ENCODE measurements around the gene SLC25A5.

GRCh38 chrX:119501511-119502148 lies 33.4 kb downstream of the SLC25A5 start:
- TF ChIP-seq, protein P1, sequence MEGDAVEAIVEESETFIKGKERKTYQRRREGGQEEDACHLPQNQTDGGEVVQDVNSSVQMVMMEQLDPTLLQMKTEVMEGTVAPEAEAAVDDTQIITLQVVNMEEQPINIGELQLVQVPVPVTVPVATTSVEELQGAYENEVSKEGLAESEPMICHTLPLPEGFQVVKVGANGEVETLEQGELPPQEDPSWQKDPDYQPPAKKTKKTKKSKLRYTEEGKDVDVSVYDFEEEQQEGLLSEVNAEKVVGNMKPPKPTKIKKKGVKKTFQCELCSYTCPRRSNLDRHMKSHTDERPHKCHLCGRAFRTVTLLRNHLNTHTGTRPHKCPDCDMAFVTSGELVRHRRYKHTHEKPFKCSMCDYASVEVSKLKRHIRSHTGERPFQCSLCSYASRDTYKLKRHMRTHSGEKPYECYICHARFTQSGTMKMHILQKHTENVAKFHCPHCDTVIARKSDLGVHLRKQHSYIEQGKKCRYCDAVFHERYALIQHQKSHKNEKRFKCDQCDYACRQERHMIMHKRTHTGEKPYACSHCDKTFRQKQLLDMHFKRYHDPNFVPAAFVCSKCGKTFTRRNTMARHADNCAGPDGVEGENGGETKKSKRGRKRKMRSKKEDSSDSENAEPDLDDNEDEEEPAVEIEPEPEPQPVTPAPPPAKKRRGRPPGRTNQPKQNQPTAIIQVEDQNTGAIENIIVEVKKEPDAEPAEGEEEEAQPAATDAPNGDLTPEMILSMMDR (IDR thresholded peaks at IDR 0.05; ENCODE audit: poor library complexity, severe bottlenecking): no peak
- TF ChIP-seq SMC3 (conservative IDR thresholded peaks at IDR 0.05; ENCODE audit: poor library complexity): no peak
- no peak for TF ChIP-seq EZH2 (IDR thresholded peaks at IDR 0.05; ENCODE audit: borderline replicate concordance, insufficient read depth, low read length, poor library complexity, severe bottlenecking)
- no peak for TF ChIP-seq POLR2AphosphoS5 (IDR thresholded peaks at IDR 0.05)
- TF ChIP-seq EP300 (conservative IDR thresholded peaks at IDR 0.05; ENCODE audit: poor library complexity, severe bottlenecking): no peak
- TF ChIP-seq TAF1 (IDR thresholded peaks at IDR 0.05; ENCODE audit: low read depth): no peak
- no peak for TF ChIP-seq REST (IDR thresholded peaks at IDR 0.05; ENCODE audit: borderline replicate concordance)
- TF ChIP-seq MXI1 (conservative IDR thresholded peaks at IDR 0.05; ENCODE audit: poor library complexity, severe bottlenecking): no peak
- TF ChIP-seq RAD21 (conservative IDR thresholded peaks at IDR 0.05): no peak
